ENCODE results near the gene CAMK1D.
A peak's percentile ranks its signal among the peaks of the same experiment; 100 is the strongest.
"Not testable (repeated sequence)": the region's sequence is repeated elsewhere in the genome, so short reads cannot be mapped to it uniquely, and the experiment has no call there.

The CAMK1D gene

GRCh38 chr10:12348870-12349628 is at the start of gene CAMK1D:
CAMK1D (plus strand) TSS chr10:12349547.
- H3K4me3 ChIP-seq (ENCODE audit: low read length) = peak within 1 kb of the TSS; percentile 56
- no peak for DNase-seq (ENCODE audit: low read depth)
- peak; percentile 25 for TF ChIP-seq CTCF (conservative IDR thresholded peaks at IDR 0.05; ENCODE audit: low read depth, low read length)

DNA sequence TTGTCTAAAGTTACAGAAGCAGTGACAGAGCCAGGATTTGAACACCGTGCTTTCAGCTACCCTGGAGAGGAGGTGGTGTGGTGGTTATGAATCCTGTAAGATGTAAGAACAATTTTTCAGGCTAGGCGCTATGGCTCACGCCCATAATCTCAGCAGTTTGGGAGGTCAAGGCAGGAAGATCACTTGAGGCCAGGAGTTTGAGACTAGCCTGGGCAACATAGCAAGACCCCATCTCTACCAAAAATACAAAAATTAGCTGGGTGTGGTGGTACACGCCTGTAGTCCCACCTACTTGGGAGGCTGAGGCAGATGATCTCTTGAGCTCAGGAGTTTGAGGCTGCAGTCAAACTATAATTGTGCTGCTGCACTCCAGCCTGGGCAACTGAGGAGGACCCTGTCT is 48.3 kb upstream of the CAMK1D start:
- H3K4me3 ChIP-seq (ENCODE audit: low read length); DNase-seq (ENCODE audit: low read depth): not testable (repeated sequence)

- no peak overlapping the region for H3K4me3 ChIP-seq (ENCODE audit: low read length)
- TF ChIP-seq CTCF (conservative IDR thresholded peaks at IDR 0.05; ENCODE audit: low read depth, low read length) = no peak
- no peak for DNase-seq (ENCODE audit: low read depth)
Observed at GRCh38 chr10:12308057-12308456, 41.3 kb upstream of the CAMK1D start.

DNA sequence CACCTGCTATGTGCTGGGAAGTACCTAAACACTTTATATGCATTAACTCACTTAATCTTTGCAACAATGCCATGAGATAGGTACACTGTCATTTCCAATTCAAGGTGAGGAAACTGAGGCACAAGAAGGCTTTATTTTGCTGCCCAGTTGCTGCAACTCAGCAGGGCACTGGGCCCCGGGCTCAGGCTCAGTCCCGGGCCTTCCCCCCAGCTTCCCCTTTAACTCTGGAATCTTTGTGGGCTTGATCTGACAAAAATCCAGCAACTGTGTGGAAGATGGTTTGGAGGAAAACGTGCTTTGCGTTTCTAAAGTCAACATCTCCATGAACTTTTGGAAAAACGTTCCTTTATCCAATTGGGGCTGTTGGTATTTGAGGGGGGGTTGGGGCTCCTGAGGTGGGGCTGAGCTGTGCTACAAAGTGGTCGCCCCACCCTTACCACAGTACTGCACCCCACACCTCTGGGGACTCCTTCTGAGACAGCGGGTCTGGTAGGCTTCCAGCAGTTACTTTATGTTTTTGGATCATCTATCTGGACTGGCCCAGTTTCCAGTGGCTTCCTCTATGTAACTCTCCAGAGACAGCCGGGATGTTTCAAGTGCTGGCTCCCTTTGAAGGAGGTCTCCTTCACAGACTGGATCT is 40.5 kb upstream of the CAMK1D start:
- no peak for TF ChIP-seq CTCF (conservative IDR thresholded peaks at IDR 0.05; ENCODE audit: low read depth, low read length)
- no peak for DNase-seq (ENCODE audit: low read depth)

GRCh38 chr10:12309783-12310182 is 39.6 kb upstream of the CAMK1D start:
- not testable (repeated sequence) for H3K4me3 ChIP-seq (ENCODE audit: low read length); DNase-seq (ENCODE audit: low read depth)

More for the DNA sequence above, 40.5 kb upstream of the CAMK1D start:
- H3K4me3 ChIP-seq (ENCODE audit: low read length) = no peak overlapping the region

DNA sequence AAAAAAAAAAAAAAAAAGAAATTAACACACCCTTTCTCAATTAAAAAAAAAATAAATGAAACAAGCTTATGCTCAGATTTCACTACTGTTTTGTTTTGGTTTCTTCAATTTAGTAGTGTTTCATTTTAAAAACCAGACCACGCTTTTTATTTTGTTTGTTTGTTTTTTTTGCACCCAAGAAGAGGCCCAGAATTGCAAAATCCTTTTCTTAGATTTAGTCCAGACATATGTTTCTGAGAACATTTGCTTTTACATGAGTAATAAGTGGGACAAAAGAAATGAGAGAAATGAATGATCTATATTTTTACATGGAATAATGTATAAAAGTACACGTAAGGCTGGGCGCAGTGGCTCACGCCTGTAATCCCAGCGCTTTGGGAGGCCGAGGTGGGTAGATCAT is 34.5 kb upstream of the CAMK1D start:
- TF ChIP-seq CTCF (conservative IDR thresholded peaks at IDR 0.05; ENCODE audit: low read depth, low read length) = no peak

DNA sequence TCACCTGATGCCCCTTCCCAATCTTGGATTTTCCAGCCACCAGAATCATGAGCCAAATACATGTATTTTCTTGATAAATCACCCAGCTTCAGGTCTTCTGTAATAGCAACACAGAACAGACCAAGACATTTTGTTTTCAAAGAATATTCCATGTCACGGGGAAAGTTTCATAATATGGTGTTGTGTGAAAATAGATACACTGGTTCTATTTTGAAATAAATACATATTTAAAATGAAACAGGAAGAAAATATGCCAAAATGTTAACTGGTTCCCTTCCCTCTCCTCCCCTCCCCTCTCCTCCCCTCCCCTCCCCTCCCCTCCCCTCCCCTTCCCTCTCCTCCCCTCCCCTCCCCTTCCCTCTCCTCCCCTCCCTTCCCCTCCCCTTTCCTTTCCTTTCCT is 30.3 kb upstream of the CAMK1D start:
- DNase-seq (ENCODE audit: low read depth) = no peak
- no peak for TF ChIP-seq CTCF (conservative IDR thresholded peaks at IDR 0.05; ENCODE audit: low read depth, low read length)
- no peak overlapping the region for H3K4me3 ChIP-seq (ENCODE audit: low read length)

More for the DNA sequence above, 34.5 kb upstream of the CAMK1D start:
- no peak for DNase-seq (ENCODE audit: low read depth)
- H3K4me3 ChIP-seq (ENCODE audit: low read length) = no peak overlapping the region

- no peak for DNase-seq (ENCODE audit: low read depth)
- H3K4me3 ChIP-seq (ENCODE audit: low read length) = no peak overlapping the region
- TF ChIP-seq CTCF (conservative IDR thresholded peaks at IDR 0.05; ENCODE audit: low read depth, low read length) = no peak
Observed at GRCh38 chr10:12320892-12321291, 28.5 kb upstream of the CAMK1D start.
